ENCODE measurements around the gene YY2.

- TF ChIP-seq CTCF (conservative IDR thresholded peaks at IDR 0.05; ENCODE audit: low read length) (no peak), EZH2phosphoT487 (IDR thresholded peaks at IDR 0.05; ENCODE audit: borderline replicate concordance) (no peak)
Observed at GRCh38 chrX:21905313-21905712, 49.5 kb downstream of the YY2 start.
